WTC11 (cell line): ENCODE data around the gene ETV6.

ENCODE experiments used
- ATF2 ChIP-seq: sonication (generic); formaldehyde crosslinking; IDR thresholded peaks from 2 replicates; pipeline ENCODE4 v1.8.1; 2022; ENCODE audit warnings: low read depth, missing genetic modification reagents, borderline replicate concordance
- CREB1 ChIP-seq: sonication (generic); formaldehyde crosslinking; IDR thresholded peaks from 2 replicates; pipeline ENCODE4 v1.8.0; 2023; ENCODE audit warnings: mild to moderate bottlenecking, missing genetic modification reagents
- ESRRA ChIP-seq: sonication (generic); formaldehyde crosslinking; IDR thresholded peaks from 2 replicates; pipeline ENCODE4 v1.8.1; 2022; ENCODE audit warnings: mild to moderate bottlenecking, missing genetic modification reagents, borderline replicate concordance
- IRF2 ChIP-seq: sonication (generic); formaldehyde crosslinking; IDR thresholded peaks from 2 replicates; pipeline ENCODE4 v1.8.0; 2022; ENCODE audit warnings: low read depth, missing genetic modification reagents, borderline replicate concordance
- NR2C2 ChIP-seq: sonication (generic); formaldehyde crosslinking; IDR thresholded peaks from 2 replicates; pipeline ENCODE4 v1.8.0; 2022; ENCODE audit warnings: mild to moderate bottlenecking, missing genetic modification reagents
- PREB ChIP-seq: sonication (generic); formaldehyde crosslinking; IDR thresholded peaks from 2 replicates; pipeline ENCODE4 v1.8.1; 2022; ENCODE audit warnings: mild to moderate bottlenecking, missing genetic modification reagents, moderate library complexity, borderline replicate concordance
- ZBTB43 ChIP-seq: sonication (generic); formaldehyde crosslinking; IDR thresholded peaks from 2 replicates; pipeline ENCODE4 v1.8.1; 2023; ENCODE audit warnings: mild to moderate bottlenecking, missing genetic modification reagents
- TF ChIP-seq, protein P1 (sequence below): fragments of 200-600 bp; IDR thresholded peaks from 2 replicates; pipeline ENCODE4 v1.8.0; 2022; ENCODE audit warnings: antibody characterized with exemption
- TF ChIP-seq, protein P2 (sequence below): sonication (generic); formaldehyde crosslinking; IDR thresholded peaks from 2 replicates; pipeline ENCODE4 v1.8.1; 2023; ENCODE audit warnings: mild to moderate bottlenecking, missing genetic modification reagents, moderate library complexity
- TF ChIP-seq, protein P3 (sequence below): sonication (generic); formaldehyde crosslinking; IDR thresholded peaks from 2 replicates; pipeline ENCODE4 v1.8.0; 2022; ENCODE audit warnings: mild to moderate bottlenecking, missing genetic modification reagents
- TF ChIP-seq, protein P4 (sequence below): sonication (generic); formaldehyde crosslinking; IDR thresholded peaks from 2 replicates; pipeline ENCODE4 v1.8.0; 2022; ENCODE audit warnings: mild to moderate bottlenecking, missing genetic modification reagents

DNA sequence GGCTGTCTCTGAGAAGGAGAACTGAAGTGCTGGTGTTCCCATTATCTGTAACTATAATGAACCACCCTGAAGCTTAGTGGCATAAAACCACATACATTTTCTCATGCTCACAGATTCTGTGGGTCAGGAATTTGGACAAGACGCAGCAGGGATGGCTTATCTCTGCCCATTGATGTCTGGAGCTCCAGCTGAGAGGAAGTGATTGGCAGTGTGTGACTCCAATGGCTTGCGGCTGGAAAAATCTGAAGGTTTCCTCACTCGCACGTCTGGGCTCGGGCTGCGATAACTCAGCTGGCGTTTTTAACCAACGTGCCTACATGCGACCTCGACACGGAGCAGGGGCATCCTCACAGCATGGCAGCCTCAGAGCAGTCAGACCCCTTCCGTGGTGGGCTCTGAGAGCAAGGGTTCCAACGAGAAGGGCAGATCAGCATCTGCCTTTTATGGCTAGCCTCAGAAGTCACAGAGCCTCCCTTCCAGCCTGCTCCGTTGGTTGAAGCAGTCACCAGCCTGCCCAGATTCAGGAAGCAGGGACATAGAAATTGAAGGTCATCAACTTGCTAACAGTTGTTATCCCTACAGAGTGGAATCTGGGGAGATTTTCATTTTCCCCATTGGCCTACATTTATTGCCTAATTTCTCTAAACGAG is 277.9 kb downstream of the ETV6 start:
- TF ChIP-seq, protein P1, sequence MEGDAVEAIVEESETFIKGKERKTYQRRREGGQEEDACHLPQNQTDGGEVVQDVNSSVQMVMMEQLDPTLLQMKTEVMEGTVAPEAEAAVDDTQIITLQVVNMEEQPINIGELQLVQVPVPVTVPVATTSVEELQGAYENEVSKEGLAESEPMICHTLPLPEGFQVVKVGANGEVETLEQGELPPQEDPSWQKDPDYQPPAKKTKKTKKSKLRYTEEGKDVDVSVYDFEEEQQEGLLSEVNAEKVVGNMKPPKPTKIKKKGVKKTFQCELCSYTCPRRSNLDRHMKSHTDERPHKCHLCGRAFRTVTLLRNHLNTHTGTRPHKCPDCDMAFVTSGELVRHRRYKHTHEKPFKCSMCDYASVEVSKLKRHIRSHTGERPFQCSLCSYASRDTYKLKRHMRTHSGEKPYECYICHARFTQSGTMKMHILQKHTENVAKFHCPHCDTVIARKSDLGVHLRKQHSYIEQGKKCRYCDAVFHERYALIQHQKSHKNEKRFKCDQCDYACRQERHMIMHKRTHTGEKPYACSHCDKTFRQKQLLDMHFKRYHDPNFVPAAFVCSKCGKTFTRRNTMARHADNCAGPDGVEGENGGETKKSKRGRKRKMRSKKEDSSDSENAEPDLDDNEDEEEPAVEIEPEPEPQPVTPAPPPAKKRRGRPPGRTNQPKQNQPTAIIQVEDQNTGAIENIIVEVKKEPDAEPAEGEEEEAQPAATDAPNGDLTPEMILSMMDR = no peak
- TF ChIP-seq PREB (CRISPR knock-in tag) (no peak), CREB1 (no peak), ESRRA (CRISPR knock-in tag) (no peak), IRF2 (CRISPR knock-in tag) (no peak), ZBTB43 (CRISPR knock-in tag) (no peak), NR2C2 (CRISPR knock-in tag) (no peak), ATF2 (CRISPR knock-in tag) (no peak)
- TF ChIP-seq, protein P2, sequence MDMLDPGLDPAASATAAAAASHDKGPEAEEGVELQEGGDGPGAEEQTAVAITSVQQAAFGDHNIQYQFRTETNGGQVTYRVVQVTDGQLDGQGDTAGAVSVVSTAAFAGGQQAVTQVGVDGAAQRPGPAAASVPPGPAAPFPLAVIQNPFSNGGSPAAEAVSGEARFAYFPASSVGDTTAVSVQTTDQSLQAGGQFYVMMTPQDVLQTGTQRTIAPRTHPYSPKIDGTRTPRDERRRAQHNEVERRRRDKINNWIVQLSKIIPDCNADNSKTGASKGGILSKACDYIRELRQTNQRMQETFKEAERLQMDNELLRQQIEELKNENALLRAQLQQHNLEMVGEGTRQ (CRISPR knock-in tag) = no peak
- TF ChIP-seq, protein P3, sequence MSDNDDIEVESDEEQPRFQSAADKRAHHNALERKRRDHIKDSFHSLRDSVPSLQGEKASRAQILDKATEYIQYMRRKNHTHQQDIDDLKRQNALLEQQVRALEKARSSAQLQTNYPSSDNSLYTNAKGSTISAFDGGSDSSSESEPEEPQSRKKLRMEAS (CRISPR knock-in tag) = no peak
- TF ChIP-seq, protein P4, sequence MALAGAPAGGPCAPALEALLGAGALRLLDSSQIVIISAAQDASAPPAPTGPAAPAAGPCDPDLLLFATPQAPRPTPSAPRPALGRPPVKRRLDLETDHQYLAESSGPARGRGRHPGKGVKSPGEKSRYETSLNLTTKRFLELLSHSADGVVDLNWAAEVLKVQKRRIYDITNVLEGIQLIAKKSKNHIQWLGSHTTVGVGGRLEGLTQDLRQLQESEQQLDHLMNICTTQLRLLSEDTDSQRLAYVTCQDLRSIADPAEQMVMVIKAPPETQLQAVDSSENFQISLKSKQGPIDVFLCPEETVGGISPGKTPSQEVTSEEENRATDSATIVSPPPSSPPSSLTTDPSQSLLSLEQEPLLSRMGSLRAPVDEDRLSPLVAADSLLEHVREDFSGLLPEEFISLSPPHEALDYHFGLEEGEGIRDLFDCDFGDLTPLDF (CRISPR knock-in tag) = no peak
